NB4 (cell line): ENCODE measurements around the gene FANCC.

Source experiments
- DNase-seq: peaks from one replicate; pipeline ENCODE4 v3.0.0; 2010; ENCODE audit warnings: low read depth
- H3K4me3 ChIP-seq: one replicate; pipeline ENCODE4 v1.5.1; 2011; ENCODE audit warnings: mild to moderate bottlenecking, low read depth, low read length, moderate library complexity
- CTCF ChIP-seq: IDR thresholded peaks from one replicate; pipeline ENCODE4 v1.5.1; 2012; ENCODE audit warnings: low read depth, low read length
- MYC ChIP-seq: IDR thresholded peaks from 2 replicates; pipeline ENCODE4 v1.6.1; 2011; ENCODE audit warnings: low read depth, low read length
- POLR2A ChIP-seq: IDR thresholded peaks from 2 replicates; pipeline ENCODE4 v1.6.1; 2011; ENCODE audit warnings: mild to moderate bottlenecking; ENCODE audit not compliant: insufficient read length; ENCODE audit errors: extremely low read depth
- TF ChIP-seq, protein P1 (sequence below): IDR thresholded peaks from 2 replicates; pipeline ENCODE4 v1.6.1; 2011; ENCODE audit warnings: low read depth, low read length

The FANCC gene

GRCh38 chr9:95092262-95093072, 225.0 kb downstream of the FANCC start:
- TF ChIP-seq POLR2A (no peak), CTCF (no peak), MYC (no peak)
- TF ChIP-seq, protein P1, sequence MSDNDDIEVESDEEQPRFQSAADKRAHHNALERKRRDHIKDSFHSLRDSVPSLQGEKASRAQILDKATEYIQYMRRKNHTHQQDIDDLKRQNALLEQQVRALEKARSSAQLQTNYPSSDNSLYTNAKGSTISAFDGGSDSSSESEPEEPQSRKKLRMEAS, result no peak
- H3K4me3 ChIP-seq, result no peak overlapping the region
- DNase-seq, result peak; percentile 32

DNA sequence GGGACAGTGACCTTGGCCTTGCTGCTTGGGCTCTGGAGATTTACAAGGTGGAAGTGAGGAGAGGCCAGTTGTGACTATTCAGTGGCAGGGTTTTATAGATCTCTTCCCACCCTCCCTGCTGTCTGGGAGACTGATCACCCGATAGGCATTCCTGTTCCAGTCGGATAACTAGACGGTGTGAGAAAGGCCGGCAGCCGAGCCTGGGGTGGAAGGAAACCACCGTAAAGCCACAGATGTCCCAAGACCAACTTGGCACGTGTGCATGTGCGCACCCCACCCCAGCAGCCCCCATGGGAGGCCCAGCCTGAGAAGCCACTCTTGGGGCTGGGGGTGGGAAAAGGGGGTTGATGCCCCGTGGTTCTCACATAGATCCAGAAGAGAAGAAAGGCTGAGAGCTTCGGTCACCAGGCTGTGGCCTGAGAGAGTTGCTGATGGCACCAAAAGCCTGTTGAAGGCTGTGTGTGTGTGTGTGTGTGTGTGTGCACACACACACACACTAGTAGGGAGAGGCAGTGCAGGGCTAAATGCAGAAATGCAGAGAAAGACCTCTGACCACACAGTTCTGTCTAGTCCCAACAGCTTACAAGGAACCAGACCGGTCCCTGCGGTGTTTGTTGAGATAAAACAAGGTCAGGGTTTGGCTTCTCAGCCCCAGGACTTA, 225.8 kb downstream of the FANCC start:
- DNase-seq, result peak; percentile 24
- TF ChIP-seq, protein P1, result no peak
- TF ChIP-seq MYC, result no peak
- TF ChIP-seq CTCF, result no peak
- no peak for TF ChIP-seq POLR2A
- no peak overlapping the region for H3K4me3 ChIP-seq

- no peak overlapping the region for H3K4me3 ChIP-seq
- TF ChIP-seq CTCF, result no peak
- no peak for TF ChIP-seq MYC
- no peak for TF ChIP-seq POLR2A
- TF ChIP-seq, protein P1, result no peak
- DNase-seq, result no peak
These were observed 226.5 kb downstream of the FANCC start for GRCh38 chr9:95090871-95091577.

GRCh38 chr9:95090023-95090791, 227.3 kb downstream of the FANCC start:
- no peak for TF ChIP-seq MYC
- TF ChIP-seq, protein P1, result no peak
- no peak for TF ChIP-seq POLR2A
- TF ChIP-seq CTCF, result no peak
- no peak for DNase-seq
- no peak overlapping the region for H3K4me3 ChIP-seq

DNA sequence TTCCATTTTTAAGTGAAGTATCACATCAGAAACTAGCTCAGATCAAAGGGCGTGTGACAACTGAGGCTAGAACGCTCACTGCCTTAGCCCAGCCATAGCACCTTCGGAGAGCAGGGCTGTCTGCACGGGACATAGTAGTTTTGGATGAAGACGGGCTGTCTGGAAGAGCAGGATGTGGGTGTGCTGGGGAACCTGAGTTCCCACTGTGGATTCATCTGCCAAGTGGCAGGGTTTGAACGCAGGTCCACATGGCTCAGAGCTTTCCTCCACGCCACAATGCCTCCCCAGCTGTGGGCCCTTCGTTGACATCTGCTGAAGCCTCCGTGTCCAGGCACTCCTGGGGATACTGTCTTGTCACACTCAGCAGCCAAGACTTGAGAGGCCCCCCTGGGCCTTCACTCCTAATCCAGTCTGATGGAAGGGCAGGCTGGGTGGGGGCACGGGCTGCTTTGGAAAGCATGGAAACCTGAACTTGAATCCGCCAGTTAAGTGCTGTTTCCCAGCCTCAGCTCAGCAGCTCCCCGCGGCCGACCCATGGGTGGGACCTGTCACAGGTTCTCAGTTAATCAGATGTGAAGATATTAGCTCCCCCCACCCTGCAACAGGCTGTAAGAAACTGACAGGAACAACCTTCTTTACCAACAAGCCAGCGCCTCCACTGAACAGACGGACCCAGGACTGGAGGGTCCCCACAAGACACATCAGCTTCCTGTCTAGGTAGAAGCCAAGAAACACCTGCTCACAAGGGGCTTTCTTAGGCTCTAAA, 228.1 kb downstream of the FANCC start:
- TF ChIP-seq CTCF (no peak), POLR2A (no peak), MYC (no peak)
- TF ChIP-seq, protein P1, result no peak
- H3K4me3 ChIP-seq, result no peak overlapping the region
- DNase-seq, result no peak
